B cell (primary cell): Measurements from ENCODE around the gene FNDC3A.

ENCODE experiments used
- CTCF ChIP-seq: fragments of 200-600 bp; IDR thresholded peaks from one replicate; pipeline ENCODE4 v1.8.0; 2022; ENCODE audit warnings: antibody characterized with exemption, mild to moderate bottlenecking
- EZH2 ChIP-seq: IDR thresholded peaks from 2 replicates; pipeline ENCODE4 v1.6.1; 2012; ENCODE audit warnings: borderline replicate concordance, low read depth, mild to moderate bottlenecking, moderate library complexity, low read length; ENCODE audit not compliant: insufficient read depth, poor library complexity, severe bottlenecking

GRCh38 chr13:49134305-49134704, 158.6 kb downstream of the FNDC3A start:
- TF ChIP-seq EZH2 (no peak), CTCF (no peak)
